ENCODE data around the gene SCRT2.
A peak's percentile ranks its signal among the peaks of the same experiment; 100 is the strongest.

SCRT2 gene

DNA sequence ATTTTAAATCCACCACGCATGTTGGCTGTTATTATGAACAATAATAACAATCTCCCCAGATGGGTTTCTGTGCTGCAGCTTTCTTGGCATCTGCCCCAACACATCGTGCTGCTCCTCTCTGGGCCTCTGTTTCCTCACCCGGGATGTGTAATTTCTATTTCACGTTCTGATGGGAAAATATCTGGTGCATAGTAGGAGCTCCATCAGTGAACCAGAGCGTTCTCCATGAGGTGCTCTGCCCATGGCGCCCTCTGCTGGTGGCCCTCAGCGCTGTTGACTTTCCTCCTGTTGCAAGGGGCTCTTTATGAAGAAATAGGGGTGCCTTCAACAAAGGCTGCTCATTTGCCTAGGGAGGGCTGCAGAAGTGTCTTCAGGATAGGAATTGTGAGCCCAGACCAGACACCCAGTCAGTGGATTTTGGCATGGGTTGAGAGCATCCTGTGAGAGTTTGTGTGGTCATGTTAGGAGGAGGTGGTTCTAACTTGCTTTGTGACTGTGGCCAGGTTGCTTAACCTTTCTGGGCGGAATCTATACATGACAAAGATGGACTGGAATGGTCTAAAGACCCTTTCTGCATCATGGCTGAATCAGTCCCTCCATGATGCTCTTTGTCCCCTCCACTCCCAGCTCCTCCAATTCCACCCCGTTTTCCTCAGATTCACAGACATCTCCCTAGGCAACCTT, 8.1 kb downstream of the SCRT2 start:
- peaks cover 31% of the 10 kb centered on the region for H3K4me1 Mint-ChIP-seq
- H3K4me3 Mint-ChIP-seq, result no peak overlapping the region
- H3K27me3 Mint-ChIP-seq (ENCODE audit: low read depth), result peaks cover 45% of the 10 kb centered on the region
- no peak overlapping the region for H3K27ac Mint-ChIP-seq
- no peaks in the 10 kb centered on the region for H3K36me3 Mint-ChIP-seq (ENCODE audit: low read depth)
- no peaks in the 10 kb centered on the region for H3K9me3 Mint-ChIP-seq
- TF ChIP-seq, protein P1, sequence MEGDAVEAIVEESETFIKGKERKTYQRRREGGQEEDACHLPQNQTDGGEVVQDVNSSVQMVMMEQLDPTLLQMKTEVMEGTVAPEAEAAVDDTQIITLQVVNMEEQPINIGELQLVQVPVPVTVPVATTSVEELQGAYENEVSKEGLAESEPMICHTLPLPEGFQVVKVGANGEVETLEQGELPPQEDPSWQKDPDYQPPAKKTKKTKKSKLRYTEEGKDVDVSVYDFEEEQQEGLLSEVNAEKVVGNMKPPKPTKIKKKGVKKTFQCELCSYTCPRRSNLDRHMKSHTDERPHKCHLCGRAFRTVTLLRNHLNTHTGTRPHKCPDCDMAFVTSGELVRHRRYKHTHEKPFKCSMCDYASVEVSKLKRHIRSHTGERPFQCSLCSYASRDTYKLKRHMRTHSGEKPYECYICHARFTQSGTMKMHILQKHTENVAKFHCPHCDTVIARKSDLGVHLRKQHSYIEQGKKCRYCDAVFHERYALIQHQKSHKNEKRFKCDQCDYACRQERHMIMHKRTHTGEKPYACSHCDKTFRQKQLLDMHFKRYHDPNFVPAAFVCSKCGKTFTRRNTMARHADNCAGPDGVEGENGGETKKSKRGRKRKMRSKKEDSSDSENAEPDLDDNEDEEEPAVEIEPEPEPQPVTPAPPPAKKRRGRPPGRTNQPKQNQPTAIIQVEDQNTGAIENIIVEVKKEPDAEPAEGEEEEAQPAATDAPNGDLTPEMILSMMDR (IDR thresholded peaks at IDR 0.05; ENCODE audit: unreplicated experiment in 3 of 3), result peak; percentile 56 to 63 (median 59)

DNA sequence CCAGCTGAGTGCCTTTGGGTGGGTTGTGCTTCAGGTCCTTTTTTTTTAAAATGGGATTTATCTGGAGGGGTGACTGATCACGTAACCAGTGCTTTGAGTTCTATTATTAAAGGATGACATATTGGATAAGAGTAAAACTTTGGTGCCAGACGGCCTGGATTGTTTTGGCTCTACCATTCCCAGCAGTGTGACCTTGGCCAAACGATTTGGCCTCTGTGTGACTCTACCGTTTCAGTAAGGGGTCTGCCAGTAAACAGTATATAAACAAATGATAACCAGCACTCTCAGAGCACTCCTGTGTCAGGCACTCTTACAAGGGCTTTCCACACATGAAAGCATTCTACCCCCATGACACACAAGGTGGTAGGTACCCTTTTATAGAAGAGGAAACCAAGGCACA, 8.7 kb downstream of the SCRT2 start:
- Mint-ChIP-seq H3K36me3 (ENCODE audit: low read depth) (no peaks in the 10 kb centered on the region), H3K27ac (no peak overlapping the region), H3K4me1 (peaks cover 24% of the 10 kb centered on the region), H3K4me3 (no peak overlapping the region), H3K9me3 (no peaks in the 10 kb centered on the region), H3K27me3 (ENCODE audit: low read depth) (peaks cover 40% of the 10 kb centered on the region)
- TF ChIP-seq, protein P1 (IDR thresholded peaks at IDR 0.05; ENCODE audit: unreplicated experiment in 3 of 3), result no peak

DNA sequence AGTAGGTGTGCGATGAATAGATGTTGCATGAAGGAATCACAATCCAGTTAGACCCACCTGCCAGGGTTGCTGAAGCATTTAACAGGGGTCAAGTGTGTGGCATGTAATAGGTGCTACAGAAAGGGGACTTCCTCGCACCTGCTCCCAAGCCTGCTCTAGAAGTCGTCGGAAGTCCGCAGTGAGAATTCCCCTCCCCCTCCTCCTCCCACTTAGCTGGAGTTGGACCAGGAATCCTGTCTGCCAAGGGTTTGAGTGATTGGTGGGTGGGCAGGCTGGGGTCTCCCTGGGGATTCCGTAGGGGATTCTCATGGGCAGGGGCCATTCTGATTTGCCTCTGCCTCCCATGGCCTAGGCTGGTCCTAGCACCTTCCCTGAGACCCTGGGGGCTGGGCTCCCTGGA, 10.3 kb downstream of the SCRT2 start:
- Mint-ChIP-seq H3K27me3 (ENCODE audit: low read depth) (peaks cover 29% of the 10 kb centered on the region), H3K36me3 (ENCODE audit: low read depth) (no peaks in the 10 kb centered on the region), H3K4me3 (no peak overlapping the region), H3K27ac (no peak overlapping the region), H3K9me3 (no peaks in the 10 kb centered on the region), H3K4me1 (peaks cover 23% of the 10 kb centered on the region)
- TF ChIP-seq, protein P1 (IDR thresholded peaks at IDR 0.05; ENCODE audit: unreplicated experiment in 3 of 3), result no peak

DNA sequence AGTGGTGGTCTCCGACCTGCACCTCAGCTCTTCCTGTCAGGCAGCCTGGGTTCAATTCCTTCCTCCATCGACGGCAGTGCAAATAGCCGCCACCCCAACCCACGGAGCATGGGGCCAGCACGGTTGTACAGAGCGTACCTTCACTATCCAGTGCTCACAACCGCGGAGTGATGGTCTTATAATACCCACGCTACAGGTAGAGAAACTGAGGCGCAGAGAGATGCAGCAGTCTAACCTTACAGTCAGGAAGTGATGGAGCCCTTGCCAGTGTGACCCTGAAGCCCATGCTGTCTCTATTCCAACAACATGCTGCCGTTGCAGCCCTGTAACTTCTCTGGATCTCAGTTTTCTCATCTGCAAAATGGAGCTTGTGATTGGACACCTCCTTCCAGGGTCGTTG, 11.0 kb downstream of the SCRT2 start:
- Mint-ChIP-seq H3K9me3 (no peaks in the 10 kb centered on the region), H3K4me3 (no peak overlapping the region), H3K27ac (no peak overlapping the region)

DNA sequence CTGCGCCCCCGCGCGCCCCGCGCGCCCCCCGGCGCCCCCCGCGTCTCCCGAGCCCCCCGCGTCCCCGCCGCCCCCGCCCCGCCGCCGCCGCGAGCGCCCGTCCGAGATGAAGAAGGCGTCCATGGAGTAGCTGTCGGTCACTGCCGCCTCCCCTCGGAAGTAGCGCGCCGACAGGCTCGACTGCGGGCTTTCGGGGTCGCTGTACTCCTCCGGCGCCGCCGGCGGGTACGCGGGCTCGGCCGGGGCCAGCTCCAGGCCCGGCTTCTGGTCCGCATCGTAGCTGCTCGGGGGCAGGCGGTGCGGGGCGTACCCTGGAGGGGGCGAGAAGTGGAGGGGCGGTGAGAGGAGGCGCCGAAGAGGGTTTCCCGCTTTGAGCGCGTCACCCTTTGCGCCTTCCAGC, 11.5 kb downstream of the SCRT2 start:
- Mint-ChIP-seq H3K36me3 (ENCODE audit: low read depth) (no peaks in the 10 kb centered on the region), H3K9me3 (no peaks in the 10 kb centered on the region), H3K27ac (no peak overlapping the region), H3K4me3 (no peak overlapping the region), H3K27me3 (ENCODE audit: low read depth) (peaks cover 34% of the 10 kb centered on the region), H3K4me1 (peaks cover 24% of the 10 kb centered on the region)
- TF ChIP-seq, protein P1 (IDR thresholded peaks at IDR 0.05; ENCODE audit: unreplicated experiment in 3 of 3), result no peak

More for the DNA sequence above, 11.0 kb downstream of the SCRT2 start:
- H3K27me3 Mint-ChIP-seq (ENCODE audit: low read depth), result peaks cover 30% of the 10 kb centered on the region
- H3K4me1 Mint-ChIP-seq, result peaks cover 23% of the 10 kb centered on the region
- no peaks in the 10 kb centered on the region for H3K36me3 Mint-ChIP-seq (ENCODE audit: low read depth)
- TF ChIP-seq, protein P1 (IDR thresholded peaks at IDR 0.05; ENCODE audit: unreplicated experiment in 3 of 3), result no peak
